H1 (cell line): ENCODE measurements around the gene CCDC182.

Experiments
- POLR2A ChIP-seq, 2 experiments: IDR thresholded peaks; 1 replicate in 1 of 2; 2 replicates in 1 of 2; pipeline ENCODE4 v1.6.1; 2011; ENCODE audit warnings: low read depth in 2 of 2, low read length in 2 of 2, mild to moderate bottlenecking in 2 of 2; ENCODE audit errors: control extremely low read depth in 1 of 2
- YY1 ChIP-seq: IDR thresholded peaks from 2 replicates; pipeline ENCODE4 v1.6.1; 2011; ENCODE audit warnings: low read depth, mild to moderate bottlenecking, low read length

- TF ChIP-seq YY1 (no peak), POLR2A (IDR thresholded peaks at IDR 0.05; ENCODE audit: control extremely low read depth in 1 of 2, low read depth in 2 of 2, low read length in 2 of 2) (no peak)
These were observed 49.0 kb downstream of the CCDC182 start for GRCh38 chr17:57696050-57696449.
